HG03439 (cell line): Measurements from ENCODE around the gene RPS4Y2.

Source experiments
- ATAC-seq: cut with Tn5 transposase; IDR thresholded peaks from one replicate; pipeline ENCODE4 v1.9.1; 2021; ENCODE audit warnings: mild to moderate bottlenecking, moderate library complexity; ENCODE audit not compliant: unreplicated experiment

The RPS4Y2 gene

GRCh38 chrY:20755808-20756207 is at the start of gene RPS4Y2:
Gene RPS4Y2, plus strand, starts transcription at chrY:20756108. Its CDS starts 56 bp downstream, at chrY:20756164.
- ATAC-seq: no peak

- peak; percentile 63 for ATAC-seq
These were observed 41.5 kb upstream of the RPS4Y2 start for GRCh38 chrY:20714391-20714790.

- peak; percentile 85 for ATAC-seq
These were observed 29.6 kb upstream of the RPS4Y2 start for GRCh38 chrY:20726184-20726907.

DNA sequence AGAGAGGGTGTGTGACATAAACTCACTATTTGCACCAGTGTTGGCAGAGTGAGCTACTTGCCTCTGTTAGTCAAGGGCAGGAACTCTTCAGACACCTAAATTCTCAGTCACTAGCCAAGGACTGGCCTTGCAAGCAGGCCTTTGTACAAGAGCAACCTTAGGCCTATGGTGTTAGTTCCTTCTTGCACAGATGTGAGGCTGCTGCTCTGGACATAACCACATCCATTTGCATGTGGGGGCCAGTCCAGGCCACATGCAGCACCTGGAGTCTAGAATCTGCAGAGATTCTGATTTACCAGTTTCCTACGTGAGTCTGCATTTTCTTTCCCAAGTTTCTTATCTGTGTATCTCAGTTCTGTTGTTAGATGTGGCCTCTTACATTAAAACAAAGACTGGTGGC is 20.7 kb upstream of the RPS4Y2 start:
- peak; percentile 99 for ATAC-seq

DNA sequence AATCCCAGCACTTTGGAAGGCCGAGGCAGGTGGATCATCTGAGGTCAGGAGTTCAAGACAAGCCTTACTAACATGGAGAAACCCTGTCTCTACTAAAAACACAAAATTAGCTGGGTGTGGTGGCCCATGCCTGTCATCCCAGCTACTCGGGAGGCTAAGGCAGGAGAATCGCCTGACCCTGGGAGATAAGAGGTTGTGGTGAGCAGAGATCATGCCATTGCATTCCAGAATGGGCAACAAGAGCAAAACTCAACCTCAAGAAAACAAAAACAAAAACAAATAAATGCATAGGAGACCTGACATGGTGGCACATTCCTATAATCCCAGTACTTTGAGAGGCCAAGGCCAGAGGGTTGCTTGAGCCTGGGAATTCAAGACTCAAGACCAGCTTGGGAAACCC is 16.1 kb upstream of the RPS4Y2 start:
- no peak for ATAC-seq

DNA sequence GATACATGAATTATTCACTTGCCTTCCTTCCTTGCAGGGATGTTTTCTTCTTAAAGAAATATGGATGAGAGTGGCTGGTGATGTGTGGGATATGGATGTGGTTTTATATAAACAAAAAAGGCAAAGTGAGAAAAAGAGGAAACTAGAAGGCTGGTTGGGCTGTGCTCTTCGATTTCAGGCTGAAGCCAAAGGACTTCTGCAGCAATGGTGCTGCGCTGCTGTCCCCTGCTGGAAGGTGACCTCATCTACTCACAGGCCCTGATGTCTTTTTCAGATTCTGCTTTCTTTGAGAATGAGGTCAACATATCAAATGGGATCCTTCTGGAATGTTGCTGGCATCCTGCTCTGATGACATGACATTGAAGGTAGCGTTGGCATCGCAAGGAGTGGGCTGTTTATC is 15.3 kb upstream of the RPS4Y2 start:
- no peak for ATAC-seq

DNA sequence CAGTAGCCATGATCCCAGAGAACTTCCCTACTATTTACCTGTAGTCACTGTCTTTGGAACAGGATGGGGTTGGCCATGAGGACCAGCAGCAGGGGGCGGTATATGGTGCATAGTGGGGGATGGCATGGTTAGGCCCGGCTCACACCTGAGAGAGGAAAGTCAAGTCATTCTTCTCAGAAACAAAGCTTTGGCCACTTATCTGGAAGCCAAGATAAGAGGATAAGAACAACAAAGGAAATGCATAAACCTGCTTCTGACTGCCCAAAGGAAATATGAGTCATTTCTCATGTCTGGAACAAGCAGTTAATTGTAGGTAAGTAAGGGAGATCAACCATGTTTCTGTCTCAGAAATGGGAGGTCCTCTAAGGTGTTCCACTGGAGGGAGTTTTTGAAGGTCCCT is 10.8 kb upstream of the RPS4Y2 start:
- ATAC-seq: no peak

DNA sequence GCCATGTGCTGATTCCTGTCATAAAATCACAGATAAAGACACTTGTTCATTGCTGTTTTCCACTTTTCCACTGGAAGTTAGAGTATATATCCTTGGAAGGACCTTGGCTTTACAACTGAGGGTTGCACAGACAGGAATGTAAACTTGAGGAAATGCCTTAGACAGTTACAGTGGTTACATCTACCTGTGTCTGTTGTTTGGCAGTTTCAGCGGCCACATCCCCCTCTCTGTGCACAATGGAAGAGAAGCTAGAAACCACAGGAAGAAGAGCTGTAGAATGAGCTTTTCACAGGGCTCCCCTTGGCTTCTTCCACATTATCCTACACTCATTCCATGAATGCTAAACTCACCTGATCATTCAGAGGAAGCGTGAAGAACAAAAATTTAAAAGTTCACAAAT is 9.0 kb upstream of the RPS4Y2 start:
- no peak for ATAC-seq

DNA sequence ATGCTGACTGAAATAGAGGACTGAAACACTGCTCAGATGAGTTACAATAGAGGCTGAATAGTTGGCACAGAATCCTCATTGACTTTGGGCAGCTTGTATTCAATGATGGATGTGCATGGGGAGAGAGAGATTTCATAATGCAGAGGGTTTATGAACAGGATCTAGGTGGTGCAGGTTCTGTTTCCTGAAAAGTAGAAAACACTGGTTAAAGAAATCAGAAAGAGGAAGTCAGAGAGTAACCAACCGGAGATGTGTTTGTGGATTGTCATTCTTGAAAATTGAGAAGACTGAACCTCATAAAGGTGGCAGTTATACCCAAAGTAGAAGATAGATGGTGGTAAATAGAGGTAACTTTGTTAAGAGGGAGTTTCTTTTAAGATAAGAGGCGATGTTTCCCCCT is 8.0 kb downstream of the RPS4Y2 start:
- ATAC-seq: no peak

- no peak for ATAC-seq
These were observed 9.2 kb downstream of the RPS4Y2 start for GRCh38 chrY:20765117-20765516.

- ATAC-seq: no peak
These were observed 14.8 kb downstream of the RPS4Y2 start for GRCh38 chrY:20770755-20771154.

- no peak for ATAC-seq
These were observed 20.2 kb downstream of the RPS4Y2 start for GRCh38 chrY:20776104-20776503.

DNA sequence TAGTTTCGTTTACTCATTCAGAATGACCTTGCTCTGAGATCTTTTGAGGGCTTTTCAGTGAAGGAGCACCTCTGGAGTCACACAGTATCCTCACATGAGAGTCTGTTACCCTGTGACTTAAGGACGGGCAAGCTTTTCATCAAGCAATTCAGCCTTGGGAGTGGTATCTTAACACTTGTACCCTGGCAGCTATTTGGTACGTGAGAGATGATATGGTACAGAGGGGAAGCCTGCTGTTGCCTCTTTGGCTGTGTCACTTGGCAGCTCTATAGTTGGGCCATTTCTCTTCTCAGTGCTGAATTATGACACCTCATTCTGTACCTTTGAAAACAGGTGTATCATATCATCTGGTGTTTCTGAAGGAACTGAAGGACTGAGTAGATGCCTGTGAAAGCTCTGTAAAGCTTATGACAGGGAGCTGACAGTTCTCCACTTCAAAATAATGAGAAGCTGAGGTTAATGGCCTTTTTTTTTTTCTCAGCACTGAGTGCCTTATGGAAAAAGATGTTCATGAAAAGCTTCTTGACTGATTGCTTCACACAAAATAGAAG is 24.3 kb downstream of the RPS4Y2 start:
- ATAC-seq: no peak

- ATAC-seq: no peak
These were observed 24.9 kb downstream of the RPS4Y2 start for GRCh38 chrY:20780776-20781175.

- ATAC-seq: no peak
These were observed 25.5 kb downstream of the RPS4Y2 start for GRCh38 chrY:20781408-20781807.

- ATAC-seq: no peak
These were observed 29.1 kb downstream of the RPS4Y2 start for GRCh38 chrY:20784965-20785364.

DNA sequence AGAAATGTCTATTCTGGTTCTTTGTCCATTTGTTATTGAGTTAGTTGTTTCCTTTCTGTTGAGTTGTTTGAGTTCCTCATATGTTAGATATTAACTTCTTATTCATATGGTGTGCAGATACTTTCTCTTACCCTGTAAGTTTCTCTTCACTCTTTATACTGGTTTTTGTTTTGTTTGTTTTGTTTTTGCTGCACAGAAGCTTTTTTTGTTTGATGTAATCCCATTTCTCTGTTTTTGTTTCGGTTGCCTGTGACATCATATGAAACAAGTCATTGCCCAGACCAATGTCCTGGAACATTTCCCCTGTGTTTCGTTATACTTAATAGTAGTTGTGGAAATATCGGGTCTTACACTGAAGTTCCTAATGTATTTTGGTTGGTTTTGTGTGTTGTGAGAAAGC is 31.2 kb downstream of the RPS4Y2 start:
- ATAC-seq: no peak

DNA sequence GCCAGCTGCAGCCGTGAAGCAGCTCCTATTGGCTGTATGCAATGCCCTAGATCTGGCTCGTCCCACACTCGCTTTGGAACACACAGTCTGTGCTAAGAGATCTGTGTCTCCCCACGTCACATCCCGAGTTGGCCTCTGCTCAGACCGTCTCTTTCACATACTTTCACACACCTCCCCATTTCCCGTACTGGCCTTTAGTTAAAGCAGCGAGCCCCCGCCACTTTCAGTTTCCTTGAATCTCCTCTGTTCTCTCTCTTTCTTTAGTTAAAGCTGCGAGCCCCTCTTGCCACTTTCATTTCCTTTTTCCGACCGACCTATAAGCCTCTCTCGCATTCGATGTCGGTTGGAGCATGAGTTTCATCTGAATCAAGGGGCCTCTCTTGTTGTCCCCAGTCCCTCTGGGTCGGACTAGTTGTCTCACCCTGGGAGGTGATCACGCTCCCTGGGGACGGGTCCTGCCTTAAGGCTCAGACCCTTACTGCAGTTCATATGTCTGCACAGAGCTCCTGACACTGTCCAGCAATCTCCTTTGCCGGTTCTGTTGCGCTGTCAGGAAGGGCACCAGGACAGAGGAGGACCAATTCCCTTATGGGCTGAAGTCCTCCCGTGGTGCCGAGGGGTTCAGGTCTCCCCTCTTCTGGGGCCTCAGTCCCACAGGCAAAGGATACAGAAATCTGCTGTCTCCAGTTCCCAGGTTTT is 42.6 kb downstream of the RPS4Y2 start:
- ATAC-seq: peak; percentile 95

- no peak for ATAC-seq
These were observed 46.8 kb downstream of the RPS4Y2 start for GRCh38 chrY:20802659-20803058.

DNA sequence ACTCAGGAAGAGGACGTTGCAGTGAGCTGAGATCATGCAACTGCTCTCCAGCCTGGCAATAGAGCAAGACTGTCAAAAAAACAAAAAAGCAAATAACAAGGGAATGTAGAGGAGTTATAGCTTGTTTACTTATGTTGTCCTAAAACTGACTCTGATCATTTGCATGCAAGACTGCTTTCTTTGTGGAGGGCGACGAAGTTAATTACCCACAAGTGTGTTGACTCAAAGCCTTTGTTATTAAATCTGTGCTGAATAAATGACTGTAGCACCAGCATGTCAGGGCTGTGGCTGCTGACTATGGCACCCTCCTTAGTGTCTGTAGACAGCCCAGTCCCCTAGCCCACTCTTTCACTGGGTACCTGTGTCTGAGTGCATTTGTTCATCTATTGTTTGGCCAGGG is 50.3 kb downstream of the RPS4Y2 start:
- ATAC-seq: no peak

DNA sequence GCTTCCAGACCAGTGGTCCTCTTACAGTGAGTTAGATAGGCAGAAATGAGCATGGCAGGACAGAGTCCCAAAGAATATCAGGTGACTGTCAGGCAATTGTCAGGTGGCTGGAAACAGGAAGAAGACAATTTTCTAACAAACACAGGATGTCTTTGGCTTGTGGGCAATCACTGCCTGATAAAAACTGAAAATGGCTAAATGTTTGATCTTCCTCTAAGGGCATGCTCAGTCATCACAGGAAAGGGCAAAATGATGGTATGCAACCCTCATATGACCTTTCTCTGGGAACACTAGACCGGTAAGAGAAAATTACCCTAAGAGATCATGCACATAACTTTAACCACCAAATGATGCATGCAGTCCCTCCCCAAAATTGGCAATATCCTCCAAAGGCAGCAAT is 57.6 kb downstream of the RPS4Y2 start:
- no peak for ATAC-seq

- no peak for ATAC-seq
These were observed 58.9 kb downstream of the RPS4Y2 start for GRCh38 chrY:20814794-20815193.
